ENCODE data around the gene TSR3.

The TSR3 gene

GRCh38 chr16:1322407-1322806 is 29.3 kb downstream of the TSR3 start:
- no peak for DNase-seq

DNA sequence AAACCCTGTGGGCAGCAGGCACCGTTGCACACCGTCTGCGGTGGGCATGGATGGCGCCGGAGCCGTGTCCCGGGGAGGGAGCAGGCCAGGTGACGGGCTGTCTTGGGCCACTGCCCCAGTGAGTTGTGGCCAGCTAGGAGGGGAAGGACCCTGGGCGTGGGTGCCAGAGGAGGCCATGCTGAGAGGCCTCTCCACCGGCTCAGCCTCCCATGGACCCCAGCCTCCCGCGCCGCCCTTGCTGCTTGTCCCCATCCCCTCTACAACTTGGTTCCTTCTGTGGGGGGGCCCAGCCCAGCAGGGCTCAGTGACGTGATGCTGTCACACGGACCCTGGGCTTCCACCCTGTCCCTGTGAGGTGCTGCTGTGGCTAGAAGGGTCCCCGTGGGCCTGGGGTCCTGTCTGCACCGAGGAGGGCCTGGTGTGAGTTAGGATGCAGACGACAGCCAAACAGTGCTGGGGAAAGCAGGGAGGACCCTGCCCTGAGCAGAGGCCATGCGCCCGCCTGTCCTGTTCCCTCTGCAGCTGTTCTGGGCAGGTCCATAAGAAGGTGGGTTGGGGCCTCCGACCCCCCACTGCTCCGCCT is 30.9 kb downstream of the TSR3 start:
- DNase-seq, result no peak

DNA sequence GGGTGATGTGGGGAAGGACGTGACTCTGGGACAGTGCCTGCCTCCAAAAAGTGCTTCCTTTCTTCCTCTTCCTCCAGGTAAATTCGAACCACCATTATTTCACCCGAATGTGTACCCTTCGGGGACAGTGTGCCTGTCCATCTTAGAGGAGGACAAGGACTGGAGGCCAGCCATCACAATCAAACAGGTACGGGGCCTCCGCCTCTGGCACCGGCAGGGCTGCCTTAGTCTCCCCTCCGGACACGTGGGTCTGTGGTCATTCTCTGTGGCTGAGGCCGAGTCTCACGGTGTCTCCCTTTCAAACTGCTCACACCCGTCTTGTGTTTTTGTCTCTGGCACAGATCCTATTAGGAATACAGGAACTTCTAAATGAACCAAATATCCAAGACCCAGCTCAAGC is 31.6 kb downstream of the TSR3 start:
- DNase-seq, result no peak

GRCh38 chr16:1319041-1319440 is 32.6 kb downstream of the TSR3 start:
- DNase-seq, result no peak

DNA sequence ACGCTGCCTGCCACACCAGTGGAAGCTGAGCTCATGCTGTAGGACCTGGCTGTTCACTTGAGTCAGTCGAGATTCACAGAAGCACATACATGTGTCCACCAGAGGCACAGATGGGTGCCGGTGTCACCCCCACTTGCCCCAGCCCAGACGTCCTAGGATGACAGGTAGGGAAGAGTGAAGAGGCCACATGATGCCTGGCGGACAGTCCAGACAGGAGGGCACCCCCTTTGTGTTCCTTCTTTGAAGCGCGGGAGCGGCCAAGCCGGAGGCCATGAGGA is 33.5 kb downstream of the TSR3 start:
- no peak for DNase-seq

GRCh38 chr16:1317479-1318267 is 34.0 kb downstream of the TSR3 start:
- DNase-seq, result no peak

DNA sequence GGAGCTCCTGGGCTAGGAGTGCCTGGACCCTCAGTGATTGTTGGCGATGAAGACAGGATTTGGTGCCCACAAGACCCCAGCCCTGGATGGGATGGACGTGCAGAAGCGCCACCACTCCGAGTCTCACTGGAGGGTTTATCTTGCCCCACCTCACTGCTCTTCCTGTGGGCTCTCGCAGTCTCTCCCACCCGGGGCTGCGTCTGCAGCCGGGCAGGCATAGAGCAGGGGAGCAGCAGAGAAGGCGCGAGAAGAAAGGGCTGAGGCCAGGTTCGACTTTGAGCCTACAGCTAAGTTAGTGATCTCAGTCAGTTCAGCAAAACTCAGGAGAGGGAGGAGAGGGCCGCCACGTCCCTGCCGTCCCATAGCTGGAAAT is 35.7 kb downstream of the TSR3 start:
- DNase-seq, result no peak

- DNase-seq, result no peak
Measured at GRCh38 chr16:1315081-1316032, 36.3 kb downstream of the TSR3 start.

DNA sequence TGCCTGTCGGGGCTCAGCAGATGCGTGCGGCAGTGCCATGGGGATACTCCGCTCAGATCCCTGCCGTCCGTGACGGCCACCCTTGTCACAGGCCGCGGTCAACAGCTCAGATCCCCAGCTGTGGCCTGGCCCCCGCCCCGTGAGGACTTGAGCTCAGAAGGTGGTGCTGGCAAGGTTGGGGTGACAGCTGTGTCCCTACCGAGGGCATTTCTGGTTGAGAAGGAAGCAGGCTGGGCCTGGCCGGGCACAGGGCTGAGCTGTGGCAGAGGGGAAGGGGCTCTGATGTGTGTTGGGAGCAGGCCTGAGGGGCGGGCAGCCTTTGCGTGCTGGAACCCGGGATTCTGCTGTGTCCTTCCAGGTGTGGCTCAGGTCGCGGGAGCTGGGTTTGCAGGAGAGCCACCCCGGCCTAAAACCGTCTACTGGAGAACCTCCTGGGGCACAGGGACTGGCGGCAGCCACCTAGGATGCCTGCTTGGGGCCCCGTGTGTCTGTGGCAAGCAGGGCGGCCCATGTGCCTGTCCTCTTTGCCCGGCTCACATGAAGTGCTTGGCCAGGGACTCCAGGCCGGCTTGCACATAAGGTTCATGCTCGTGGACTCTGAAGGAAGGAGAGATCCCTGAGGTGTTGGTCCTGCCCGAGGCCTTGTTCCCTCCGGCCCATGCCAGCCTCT is 37.1 kb downstream of the TSR3 start:
- no peak for DNase-seq

DNA sequence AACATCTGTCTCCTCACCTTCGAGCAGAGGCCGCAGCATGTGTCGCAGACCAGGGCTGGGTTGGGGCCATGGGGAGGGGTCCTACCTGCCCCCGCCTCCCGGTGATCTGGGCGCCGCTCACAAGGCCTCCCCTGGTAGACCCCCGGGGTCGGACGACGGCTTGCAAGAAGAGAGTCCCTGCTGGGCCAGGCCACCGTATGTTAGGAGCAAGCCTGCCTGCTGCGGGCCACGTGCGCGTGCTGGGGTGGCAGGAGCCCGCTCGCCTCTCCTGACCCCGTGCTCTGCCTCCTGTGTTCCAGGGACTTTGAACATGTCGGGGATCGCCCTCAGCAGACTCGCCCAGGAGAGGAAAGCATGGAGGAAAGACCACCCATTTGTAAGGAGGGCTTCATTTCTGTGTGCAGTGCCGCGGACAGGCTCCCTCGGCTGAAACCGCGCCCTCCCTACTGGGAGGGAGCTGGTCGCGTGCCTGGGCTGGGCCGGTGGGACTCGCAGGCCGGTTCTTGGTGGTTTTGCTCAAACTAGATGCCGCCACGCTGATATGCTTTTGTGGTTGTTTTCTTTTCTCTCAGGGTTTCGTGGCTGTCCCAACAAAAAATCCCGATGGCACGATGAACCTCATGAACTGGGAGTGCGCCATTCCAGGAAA is 37.8 kb downstream of the TSR3 start:
- no peak for DNase-seq

GRCh38 chr16:1312903-1313302 is 38.8 kb downstream of the TSR3 start:
- DNase-seq, result no peak

- DNase-seq, result no peak
Measured at GRCh38 chr16:1312467-1312816, 39.2 kb downstream of the TSR3 start.

GRCh38 chr16:1311738-1312466 is 39.8 kb downstream of the TSR3 start:
- no peak for DNase-seq

GRCh38 chr16:1311212-1311737 is 40.4 kb downstream of the TSR3 start:
- DNase-seq, result no peak

DNA sequence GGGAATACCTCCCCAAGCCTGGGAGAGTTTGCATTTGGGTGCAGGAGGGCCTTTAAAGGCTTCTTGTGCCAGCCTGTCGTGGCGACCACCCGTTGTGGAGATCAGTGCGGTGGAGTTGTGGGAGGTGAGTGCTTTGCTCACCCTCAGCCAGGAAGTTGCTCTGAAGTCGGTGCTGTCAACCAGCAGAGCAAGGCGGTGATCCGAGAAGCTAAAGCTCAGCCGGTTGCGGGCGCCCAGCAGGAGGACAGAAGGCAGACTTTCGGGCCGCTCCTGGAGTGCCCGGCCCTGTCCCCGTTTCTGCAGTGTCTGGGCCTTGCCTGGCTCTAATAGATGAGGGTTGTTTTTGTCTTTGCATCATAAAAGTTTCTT is 40.9 kb downstream of the TSR3 start:
- no peak for DNase-seq

DNA sequence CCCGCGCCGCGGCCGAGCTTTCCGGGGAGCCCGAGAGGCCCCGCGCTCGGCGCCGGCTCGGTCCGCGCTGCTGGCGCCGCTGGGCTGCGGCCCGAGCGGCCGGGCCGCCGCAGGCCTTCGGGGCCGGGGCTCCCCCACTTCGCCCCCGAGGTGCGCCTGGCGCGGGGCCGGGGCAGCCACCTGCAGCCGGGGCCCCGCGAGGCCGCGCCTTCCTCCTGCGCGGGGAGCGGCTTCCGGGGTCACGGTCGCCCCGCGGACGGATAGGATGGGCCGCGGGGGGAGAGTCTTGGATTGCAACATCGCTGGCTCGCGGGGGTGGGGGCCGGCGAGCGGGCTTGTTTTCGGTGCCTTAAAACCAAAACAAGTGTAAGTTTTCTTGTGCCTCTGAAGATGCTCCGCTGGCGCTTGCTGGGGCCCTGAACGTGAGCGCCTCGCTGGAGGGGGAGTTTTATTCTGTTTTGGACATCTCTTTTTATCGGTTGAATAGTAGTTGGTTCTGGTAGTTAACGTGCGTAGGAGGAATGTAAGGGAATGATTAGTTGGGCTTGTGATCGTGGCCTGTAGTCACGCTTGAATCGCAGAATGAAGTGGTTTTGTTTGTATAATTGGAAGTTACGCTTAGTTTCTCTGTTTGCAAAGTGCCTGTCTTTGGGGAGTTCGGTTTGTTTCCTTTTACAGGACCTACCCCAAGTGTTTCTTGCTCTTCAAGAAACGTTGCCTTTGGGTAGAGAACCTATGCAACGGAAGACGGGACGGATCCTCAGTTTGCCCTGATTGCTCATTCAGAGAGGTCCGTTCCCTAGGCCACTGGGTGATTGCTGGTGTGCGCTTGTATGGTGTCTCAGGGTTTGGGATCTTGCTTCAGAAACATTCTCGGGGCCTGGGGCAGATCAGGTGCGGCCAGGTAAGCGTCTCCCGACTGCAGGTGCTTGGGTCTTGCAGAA is 41.5 kb downstream of the TSR3 start:
- DNase-seq, result no peak

GRCh38 chr16:1308977-1309885 is 42.4 kb downstream of the TSR3 start, which contains the start of gene UBE2I:
Gene UBE2I (plus strand): TSS chr16:1309636. CDS start chr16:1314031, 4,395 bp downstream.
- peak; percentile 82 for DNase-seq

- peak; percentile 45 for DNase-seq
Measured at GRCh38 chr16:1308036-1308976, 43.4 kb downstream of the TSR3 start.

Measured in SHP77 treated with DMSO at 0.1 percent for 48 hours (cell line).